SIG-M5 treated with dmso at 0.1 percent for 504 hours (cell line): ENCODE results near the gene BLMH.

Source experiments
- DNase-seq: peaks from one replicate; lab custom pipeline; 2025; ENCODE audit not compliant: unreplicated experiment; lab: John Stamatoyannopoulos, UW

BLMH gene

GRCh38 chr17:30291543-30292285 is at the start of gene BLMH:
TSS of gene BLMH (minus strand) at chr17:30291944. CDS start at chr17:30291819, 125 bp downstream.
- peak; percentile 67 for DNase-seq

GRCh38 chr17:30340801-30341356 is 49.1 kb upstream of the BLMH start:
- no peak for DNase-seq

- no peak for DNase-seq
These were observed 47.3 kb upstream of the BLMH start for GRCh38 chr17:30339086-30339485.

- DNase-seq, result no peak
These were observed 45.8 kb upstream of the BLMH start for GRCh38 chr17:30337393-30337999.

GRCh38 chr17:30336369-30337171 is 44.8 kb upstream of the BLMH start:
- peak; percentile 58 for DNase-seq

GRCh38 chr17:30334421-30334820 is 42.7 kb upstream of the BLMH start:
- no peak for DNase-seq

- DNase-seq, result no peak
These were observed 42.0 kb upstream of the BLMH start, which contains the start of gene TMIGD1 for GRCh38 chr17:30333503-30334360. TSS of gene TMIGD1 (minus strand) at chr17:30334057. CDS start at chr17:30332133, 1,924 bp downstream.

GRCh38 chr17:30332057-30332542 is 40.4 kb upstream of the BLMH start:
- no peak for DNase-seq

GRCh38 chr17:30326809-30327208 is 35.1 kb upstream of the BLMH start:
- no peak for DNase-seq

- no peak for DNase-seq
These were observed 33.0 kb upstream of the BLMH start for GRCh38 chr17:30324723-30325122.

GRCh38 chr17:30323895-30324319 is 32.2 kb upstream of the BLMH start:
- peak; percentile 63 for DNase-seq

GRCh38 chr17:30323262-30323894 is 31.6 kb upstream of the BLMH start:
- peak; percentile 20 for DNase-seq

GRCh38 chr17:30321314-30321713 is 29.6 kb upstream of the BLMH start:
- no peak for DNase-seq

GRCh38 chr17:30318155-30318554 is 26.4 kb upstream of the BLMH start:
- DNase-seq, result no peak

- DNase-seq, result peak; percentile 75
These were observed 25.0 kb upstream of the BLMH start for GRCh38 chr17:30316736-30317135.

GRCh38 chr17:30315106-30315505 is 23.4 kb upstream of the BLMH start:
- DNase-seq, result no peak

- no peak for DNase-seq
These were observed 22.7 kb upstream of the BLMH start for GRCh38 chr17:30314474-30314873.

GRCh38 chr17:30312226-30312625 is 20.5 kb upstream of the BLMH start:
- no peak for DNase-seq

GRCh38 chr17:30310562-30310961 is 18.8 kb upstream of the BLMH start:
- DNase-seq, result no peak

GRCh38 chr17:30309591-30309990 is 17.8 kb upstream of the BLMH start:
- no peak for DNase-seq
